Dedifferentiated amniotic fluid mesenchymal stem cell (primary cell): ENCODE measurements around the gene KLHL40.
"Not testable (repeated sequence)": the region's sequence is repeated elsewhere in the genome, so short reads cannot be mapped to it uniquely, and the experiment has no call there.

Source experiments
- DNase-seq: peaks from one replicate; pipeline ENCODE4 v3.0.0-alpha.2; 2016; ENCODE audit errors: extremely low spot score

KLHL40 gene

GRCh38 chr3:42720126-42720525 lies 34.8 kb downstream of the KLHL40 start:
- no peak for DNase-seq

DNA sequence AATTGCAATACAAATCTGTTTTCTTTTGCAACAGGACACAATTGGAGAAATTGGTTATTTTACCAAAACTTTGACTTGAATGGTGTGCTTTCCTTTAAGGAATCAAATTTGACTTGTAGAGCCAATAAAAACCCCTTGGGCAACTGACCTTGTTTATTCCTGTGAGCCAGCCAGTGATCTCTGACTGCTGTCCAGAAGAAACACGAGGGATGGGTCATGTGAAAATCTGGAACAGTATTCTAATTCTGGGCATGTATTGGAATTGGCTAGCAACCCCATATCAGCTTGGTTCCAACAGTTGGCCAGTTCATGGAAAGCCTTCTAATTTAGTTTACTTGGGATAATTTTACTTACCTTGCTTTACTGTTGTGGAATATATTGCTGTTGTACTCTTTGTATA lies 36.4 kb downstream of the KLHL40 start:
- DNase-seq: no peak

DNA sequence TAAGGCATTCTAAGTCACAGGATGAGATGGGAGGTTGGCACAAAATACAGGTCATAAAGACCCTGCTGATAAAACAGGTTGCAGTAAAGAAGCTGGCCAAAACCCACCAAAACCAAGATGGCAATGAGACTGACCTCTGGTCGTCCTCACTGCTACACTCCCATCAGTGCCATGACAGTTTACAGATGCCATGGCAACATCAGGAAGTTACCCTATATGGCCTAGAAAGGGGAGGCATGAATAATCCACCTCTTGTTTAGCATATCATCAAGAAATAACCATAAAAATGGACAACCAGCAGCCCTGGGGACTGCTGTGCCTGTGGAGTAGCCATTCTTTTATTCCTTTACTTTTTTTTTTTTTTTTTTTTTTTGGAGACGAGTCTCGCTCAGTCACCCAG lies 37.1 kb downstream of the KLHL40 start:
- DNase-seq: not testable (repeated sequence)

- no peak for DNase-seq
Observed at GRCh38 chr3:42723219-42723618, 37.9 kb downstream of the KLHL40 start.

GRCh38 chr3:42725454-42725853 lies 40.1 kb downstream of the KLHL40 start:
- DNase-seq: no peak

DNA sequence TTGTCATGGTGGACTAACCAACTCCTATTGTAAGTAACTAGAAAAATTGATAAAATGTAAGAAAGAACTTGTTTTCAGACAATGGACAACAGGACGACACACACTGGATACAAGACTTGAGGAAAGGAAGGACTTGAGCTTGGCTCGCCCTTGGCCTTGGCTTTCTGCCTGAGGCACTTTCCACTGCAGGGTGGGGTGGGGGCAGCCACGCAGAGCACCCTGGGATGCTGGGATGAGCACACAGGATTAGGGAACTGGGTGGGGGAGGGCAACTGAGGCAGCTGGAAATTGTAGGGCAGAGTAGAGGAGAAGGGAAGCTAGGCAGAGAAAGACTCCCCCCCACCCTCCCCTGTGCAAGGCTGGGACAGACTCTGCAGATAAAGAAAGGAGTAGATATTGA lies 42.7 kb downstream of the KLHL40 start:
- DNase-seq: no peak

DNA sequence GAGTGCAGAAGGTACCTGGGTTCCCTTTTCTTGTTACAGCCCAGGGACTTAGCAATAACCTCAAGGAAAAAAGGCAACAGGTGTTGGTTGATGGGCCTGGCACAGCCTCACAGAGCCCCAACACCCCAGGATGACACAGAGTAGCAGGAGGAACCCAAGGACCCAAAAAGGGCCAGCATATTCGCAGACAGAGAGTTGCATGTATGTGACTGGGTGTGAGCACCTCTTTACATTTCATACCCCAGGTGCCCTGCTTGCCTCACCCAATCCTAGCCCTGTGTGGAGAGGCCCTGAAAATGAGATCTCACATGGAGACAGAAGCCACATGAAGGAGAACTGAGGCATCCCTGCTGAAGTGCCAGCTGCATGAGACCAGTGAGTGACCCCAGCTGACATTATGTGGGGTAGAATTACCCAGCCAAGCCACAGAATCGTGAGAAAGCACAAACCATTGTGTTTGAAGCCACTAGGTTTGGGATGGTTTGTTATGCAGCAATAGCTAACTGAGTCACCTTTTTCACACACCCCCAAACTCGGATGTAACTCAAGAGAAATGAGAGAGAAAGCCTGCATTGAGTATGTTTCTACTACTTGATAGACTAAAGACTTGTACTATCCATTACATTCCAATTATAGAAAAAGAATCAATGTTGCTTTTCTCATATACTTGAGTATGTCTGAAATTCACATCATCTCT lies 43.5 kb downstream of the KLHL40 start:
- DNase-seq: no peak

DNA sequence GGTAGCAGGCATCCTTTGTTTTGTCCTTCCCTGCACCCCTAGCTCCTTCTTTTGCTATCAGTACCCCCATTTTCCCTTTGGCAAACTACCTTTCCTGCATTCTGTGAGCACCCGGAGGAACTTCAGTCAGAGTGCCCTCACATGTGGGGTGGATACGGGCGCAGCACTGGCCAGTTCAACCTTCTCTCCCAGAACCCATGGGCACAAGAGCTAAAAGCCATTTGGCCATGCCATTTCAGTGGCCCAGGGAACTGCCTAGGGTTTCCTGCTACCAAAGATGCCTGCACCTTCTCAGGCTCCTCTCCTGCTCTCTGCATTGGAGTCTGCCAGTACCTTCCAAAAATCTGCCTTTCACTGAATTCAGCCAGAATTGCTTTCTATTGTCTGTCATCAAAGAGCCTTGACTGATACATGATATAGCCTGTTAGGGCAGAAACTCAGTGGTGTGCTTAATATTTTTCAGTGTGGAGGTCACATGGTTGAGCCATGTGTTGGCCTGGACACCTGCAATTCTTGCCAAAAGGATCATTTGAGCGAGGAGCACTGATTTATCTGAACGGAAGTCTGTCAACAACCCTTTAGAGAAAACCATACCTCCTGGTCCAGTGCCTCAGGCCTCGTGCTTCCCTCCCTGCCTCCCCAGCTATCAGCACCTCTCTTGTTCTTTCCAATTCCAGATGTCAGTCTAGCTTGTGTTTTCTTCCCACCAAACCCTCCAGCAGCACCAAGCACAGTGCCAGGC lies 44.2 kb downstream of the KLHL40 start:
- no peak for DNase-seq

GRCh38 chr3:42730294-42730693 lies 45.0 kb downstream of the KLHL40 start:
- no peak for DNase-seq

GRCh38 chr3:42730706-42731420 lies 45.5 kb downstream of the KLHL40 start:
- DNase-seq: no peak

- DNase-seq: no peak
Observed at GRCh38 chr3:42731476-42732195, 46.3 kb downstream of the KLHL40 start.

- DNase-seq: no peak
Observed at GRCh38 chr3:42732196-42732828, 47.0 kb downstream of the KLHL40 start.

DNA sequence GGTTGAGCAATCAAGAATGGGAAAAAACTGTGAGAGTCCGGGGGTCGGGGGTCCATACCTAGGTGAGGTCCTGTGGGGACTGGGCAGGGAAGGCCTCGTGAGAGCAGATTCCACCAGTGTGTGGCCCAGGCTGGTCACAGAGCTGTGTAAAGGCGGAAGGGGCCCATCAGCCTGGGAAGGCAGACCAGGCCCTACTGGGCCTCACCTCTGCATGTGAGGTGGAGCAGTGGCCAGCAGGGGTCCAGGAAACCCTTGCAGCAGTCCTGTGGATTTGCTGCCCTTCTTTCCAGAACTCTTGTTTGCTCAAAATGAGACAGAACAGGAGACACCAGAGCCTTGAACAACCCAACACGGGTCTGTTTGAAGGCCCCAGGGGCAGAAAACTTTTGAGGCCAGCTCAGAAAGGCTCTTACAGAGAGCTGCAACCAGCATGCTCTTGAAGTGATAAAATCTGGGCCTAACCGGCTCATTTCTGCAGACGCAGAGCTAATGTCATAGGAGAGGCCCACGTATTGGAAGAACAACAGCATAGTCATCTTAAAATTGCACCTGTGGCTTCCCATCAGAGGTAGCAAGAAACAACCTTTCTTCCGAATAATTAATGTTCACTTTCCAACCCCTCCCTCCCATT lies 47.6 kb downstream of the KLHL40 start:
- no peak for DNase-seq

- DNase-seq: no peak
Observed at GRCh38 chr3:42733501-42734262, 48.3 kb downstream of the KLHL40 start.

DNA sequence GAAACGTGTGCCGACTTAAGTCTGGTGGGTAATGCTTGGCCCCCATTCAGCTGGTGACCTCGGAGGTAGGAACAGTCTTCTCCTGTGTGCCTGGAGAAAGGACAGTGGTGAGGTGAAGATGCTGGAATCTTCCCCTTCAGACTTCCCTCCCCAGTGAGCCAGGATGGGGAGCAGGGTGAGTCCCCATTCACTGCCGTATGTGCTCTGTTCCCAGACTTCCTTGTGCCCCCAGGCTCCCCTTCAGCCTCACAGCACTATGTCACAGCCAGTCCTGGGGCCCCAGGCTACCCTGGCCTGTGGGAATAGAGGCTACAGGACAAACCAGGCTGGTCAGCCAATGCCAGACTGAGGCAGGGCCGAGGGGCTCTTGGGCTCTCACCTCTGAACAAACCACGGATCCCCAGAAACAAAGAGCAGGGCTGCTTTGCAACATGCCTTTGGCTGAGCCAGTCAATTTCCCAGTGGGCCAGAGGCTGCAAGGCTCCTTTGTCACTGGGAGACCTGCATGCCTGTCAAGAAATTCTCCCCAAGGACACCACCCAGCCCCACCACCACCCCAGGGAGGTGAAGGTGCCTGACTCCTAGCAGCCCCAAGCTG lies 49.0 kb downstream of the KLHL40 start:
- no peak for DNase-seq

DNA sequence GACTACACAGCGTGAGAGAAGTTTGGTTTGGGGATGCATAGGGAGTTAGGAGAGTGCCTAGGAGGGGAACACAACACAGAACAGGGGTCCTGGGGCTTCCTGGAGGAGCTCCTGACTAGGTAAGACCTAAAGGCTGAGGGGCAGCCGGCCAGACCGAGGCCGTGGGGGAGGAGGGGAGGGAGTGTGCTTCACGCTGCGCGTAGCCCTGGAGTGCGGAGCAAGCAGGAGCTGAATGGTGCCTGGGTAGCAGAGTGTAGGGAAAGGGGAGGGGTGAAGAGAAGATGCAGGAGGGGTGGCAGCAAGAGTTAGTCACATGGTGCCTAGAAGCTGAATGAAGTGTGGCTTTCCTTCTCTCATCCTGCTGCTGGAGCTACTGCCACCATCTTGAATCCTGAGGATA lies 49.7 kb downstream of the KLHL40 start:
- DNase-seq: no peak

DNA sequence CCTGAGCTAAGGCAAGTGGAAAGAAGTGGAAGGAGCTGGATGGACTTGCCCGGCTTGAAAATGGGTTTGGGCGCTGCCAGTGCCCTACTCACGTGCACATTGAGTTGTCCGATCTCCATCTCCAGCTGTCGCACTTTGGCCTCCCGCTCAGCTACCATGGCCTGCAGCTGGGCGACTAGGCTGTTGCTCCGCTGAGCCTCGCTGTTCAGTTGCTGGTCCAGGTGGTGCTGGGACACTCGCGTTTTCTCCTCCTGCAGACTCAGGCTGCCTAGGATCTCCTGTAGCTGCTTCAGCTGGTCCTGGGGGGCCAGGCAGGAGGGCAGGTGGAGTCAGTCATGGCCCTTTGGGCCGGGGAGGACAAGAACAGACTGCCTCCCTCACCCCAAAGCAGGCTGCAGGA lies 50.3 kb downstream of the KLHL40 start:
- no peak for DNase-seq

DNA sequence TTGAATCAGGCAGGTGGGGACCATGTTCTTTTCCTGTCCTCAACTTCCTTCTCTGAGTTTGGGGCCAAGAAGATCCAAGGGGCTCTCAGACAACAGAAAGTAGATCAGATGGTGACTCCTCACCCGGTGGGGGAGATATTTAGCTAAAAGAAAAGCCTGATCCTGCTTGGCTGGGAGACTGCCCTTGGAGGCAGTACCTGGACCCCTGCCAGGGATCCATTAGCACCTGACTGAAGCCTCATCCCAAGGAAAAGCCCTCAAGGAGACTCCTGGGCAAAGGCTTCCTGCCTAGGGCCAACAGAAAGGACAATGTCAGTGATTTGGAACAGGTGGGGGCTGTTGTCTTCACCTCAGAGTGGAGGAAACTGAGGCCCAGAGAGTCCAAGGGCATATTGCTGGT lies 50.7 kb downstream of the KLHL40 start:
- no peak for DNase-seq

GRCh38 chr3:42736531-42736930 lies 51.2 kb downstream of the KLHL40 start:
- no peak for DNase-seq
